Measurements from ENCODE around the gene HIVEP3. TPM values are rescaled to one million over a fixed set of nuclear protein-coding genes. Genes with fewer than 3 reads are reported as not detected.
A peak's percentile ranks its signal among the peaks of the same experiment; 100 is the strongest.

Gene HIVEP3
- total RNA-seq, 1 donor from 2014 or later: 2.9 TPM

GRCh38 chr1:41578712-41579335, 339.9 kb downstream of the HIVEP3 start:
- H3K27ac ChIP-seq: no peak overlapping the region
- peak in 1 of 2 donors; percentile 28 for DNase-seq (ENCODE audit: extremely low spot score in 2 of 2)
- H3K4me3 ChIP-seq: no peak overlapping the region
- no peaks in the 10 kb centered on the region for H3K4me1 ChIP-seq
- no peaks in the 10 kb centered on the region for H3K27me3 ChIP-seq
- TF ChIP-seq POLR2AphosphoS5 (IDR thresholded peaks at IDR 0.05; ENCODE audit: insufficient read depth in 1 of 2, low read depth in 1 of 2) (no peak), POLR2A (IDR thresholded peaks at IDR 0.05) (no peak), CTCF (IDR thresholded peaks at IDR 0.05) (peak in 1 of 3 experiments; percentile 9)
- no peaks in the 10 kb centered on the region for H3K9me3 ChIP-seq
- no peaks in the 10 kb centered on the region for H3K36me3 ChIP-seq
- intact Hi-C loops (cut with DNase I): loop anchor here (10.0 kb wide), 2 partner anchors 226 to 596 kb away; no protein-coding TSS in a partner anchor

GRCh38 chr1:41576620-41577019, 342.1 kb downstream of the HIVEP3 start:
- Histone ChIP-seq H3K9me3 (no peaks in the 10 kb centered on the region), H3K4me1 (no peaks in the 10 kb centered on the region), H3K27ac (no peak overlapping the region), H3K36me3 (no peaks in the 10 kb centered on the region), H3K4me3 (no peak overlapping the region), H3K27me3 (no peaks in the 10 kb centered on the region)
- intact Hi-C loops (cut with DNase I): loop anchor here (10.0 kb wide), 2 partner anchors 228 to 598 kb away; no protein-coding TSS in a partner anchor
- TF ChIP-seq CTCF (IDR thresholded peaks at IDR 0.05): no peak
- TF ChIP-seq POLR2AphosphoS5 (IDR thresholded peaks at IDR 0.05; ENCODE audit: insufficient read depth in 1 of 2, low read depth in 1 of 2): no peak
- TF ChIP-seq POLR2A (IDR thresholded peaks at IDR 0.05): no peak
- peak; percentile 55 to 60 for DNase-seq (ENCODE audit: extremely low spot score in 2 of 2)

- peak in 1 of 2 donors; percentile 49 for DNase-seq (ENCODE audit: extremely low spot score in 2 of 2)
- no peak for TF ChIP-seq CTCF (IDR thresholded peaks at IDR 0.05)
- Histone ChIP-seq H3K4me1 (no peaks in the 10 kb centered on the region), H3K27ac (no peak overlapping the region), H3K36me3 (no peaks in the 10 kb centered on the region), H3K9me3 (no peaks in the 10 kb centered on the region), H3K27me3 (no peaks in the 10 kb centered on the region), H3K4me3 (no peak overlapping the region)
- intact Hi-C loops (cut with DNase I): loop anchor here (10.0 kb wide), 2 partner anchors 229 to 599 kb away; no protein-coding TSS in a partner anchor
Observed at GRCh38 chr1:41576206-41576605, 342.5 kb downstream of the HIVEP3 start.

- DNase-seq (ENCODE audit: extremely low spot score in 2 of 2): no peak
- Histone ChIP-seq H3K4me1 (no peaks in the 10 kb centered on the region), H3K36me3 (no peaks in the 10 kb centered on the region), H3K27me3 (no peaks in the 10 kb centered on the region), H3K27ac (no peak overlapping the region), H3K9me3 (no peaks in the 10 kb centered on the region), H3K4me3 (no peak overlapping the region)
- TF ChIP-seq POLR2AphosphoS5 (IDR thresholded peaks at IDR 0.05; ENCODE audit: insufficient read depth in 1 of 2, low read depth in 1 of 2): no peak
- no peak for TF ChIP-seq POLR2A (IDR thresholded peaks at IDR 0.05)
- no peak for TF ChIP-seq CTCF (IDR thresholded peaks at IDR 0.05)
- intact Hi-C loops (cut with DNase I): loop anchor here (10.0 kb wide), 2 partner anchors 230 to 600 kb away; no protein-coding TSS in a partner anchor
Observed at GRCh38 chr1:41574842-41575241, 343.9 kb downstream of the HIVEP3 start.
